AG08395 (cell line): Measurements from ENCODE around the gene TRAF7.

Experiments used
- DNase-seq: peaks from one replicate; pipeline ENCODE4 v3.0.0; 2012; ENCODE audit warnings: mixed read lengths, low spot score

Gene TRAF7

GRCh38 chr16:2183671-2184070 lies 28.1 kb downstream of the TRAF7 start:
- DNase-seq: no peak

- no peak for DNase-seq
These were observed 28.8 kb downstream of the TRAF7 start for GRCh38 chr16:2184346-2184745.

- DNase-seq: no peak
These were observed 29.4 kb downstream of the TRAF7 start for GRCh38 chr16:2184962-2185361.

- DNase-seq: no peak
These were observed 30.5 kb downstream of the TRAF7 start for GRCh38 chr16:2186064-2186463.

- DNase-seq: no peak
These were observed 30.9 kb downstream of the TRAF7 start for GRCh38 chr16:2186505-2186904.

GRCh38 chr16:2187212-2187611 lies 31.6 kb downstream of the TRAF7 start:
- no peak for DNase-seq

- no peak for DNase-seq
These were observed 32.8 kb downstream of the TRAF7 start for GRCh38 chr16:2188395-2188794.

GRCh38 chr16:2189252-2189893 lies 33.8 kb downstream of the TRAF7 start:
- no peak for DNase-seq

GRCh38 chr16:2190002-2190658 lies 34.5 kb downstream of the TRAF7 start:
- no peak for DNase-seq

GRCh38 chr16:2190659-2191445 lies 35.3 kb downstream of the TRAF7 start:
- DNase-seq: no peak

- no peak for DNase-seq
These were observed 35.8 kb downstream of the TRAF7 start for GRCh38 chr16:2191446-2191706.

- DNase-seq: no peak
These were observed 38.7 kb downstream of the TRAF7 start for GRCh38 chr16:2194166-2194834.

GRCh38 chr16:2194852-2195321 lies 39.3 kb downstream of the TRAF7 start:
- DNase-seq: peak; percentile 31

GRCh38 chr16:2195322-2196161 lies 40.0 kb downstream of the TRAF7 start:
- DNase-seq: no peak

- peak; percentile 40 for DNase-seq
These were observed 40.8 kb downstream of the TRAF7 start, which contains the start of gene CASKIN1 for GRCh38 chr16:2196162-2196980. Gene CASKIN1 (minus strand): TSS chr16:2196605. CDS start chr16:2196432, 173 bp downstream.

- no peak for DNase-seq
These were observed 41.5 kb downstream of the TRAF7 start for GRCh38 chr16:2196981-2197511.

GRCh38 chr16:2197765-2198164 lies 42.2 kb downstream of the TRAF7 start:
- no peak for DNase-seq

- no peak for DNase-seq
These were observed 42.7 kb downstream of the TRAF7 start for GRCh38 chr16:2198283-2198682.

- no peak for DNase-seq
These were observed 43.5 kb downstream of the TRAF7 start for GRCh38 chr16:2199095-2199494.

GRCh38 chr16:2199621-2200139 lies 44.1 kb downstream of the TRAF7 start:
- DNase-seq: no peak
